PC-9 (cell line): Measurements from ENCODE around the gene THADA.

Experiments
- EZH2 ChIP-seq: fragments of 200-600 bp; sonication (generic); IDR thresholded peaks from 2 replicates; pipeline ENCODE4 v1.8.0; 2017; ENCODE audit warnings: antibody characterized with exemption, low read depth
- TF ChIP-seq, protein P1 (sequence below): fragments of 200-600 bp; sonication (generic); conservative IDR thresholded peaks from 2 replicates; pipeline ENCODE4 v1.6.1; 2017; ENCODE audit warnings: mixed run types, antibody characterized with exemption, mild to moderate bottlenecking, moderate library complexity

DNA sequence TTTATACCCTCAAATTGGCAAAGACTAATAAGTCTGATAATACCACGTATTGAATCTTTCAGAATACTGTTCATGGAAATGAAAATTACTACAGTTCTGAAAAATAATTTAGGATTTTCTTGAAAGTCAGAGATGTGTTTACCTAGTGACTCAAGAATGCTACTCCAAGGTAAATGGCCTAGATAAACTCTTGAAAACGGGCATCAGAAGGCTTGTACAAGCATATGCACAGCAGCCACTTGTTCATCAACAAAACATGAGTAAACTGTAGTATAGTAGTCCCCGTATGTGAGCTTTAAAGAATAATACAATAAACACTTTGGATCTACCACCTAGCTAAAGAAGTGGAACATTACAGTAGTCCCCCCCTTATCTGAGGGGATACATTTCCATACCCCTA lies 157.5 kb downstream of the THADA start:
- TF ChIP-seq, protein P1, sequence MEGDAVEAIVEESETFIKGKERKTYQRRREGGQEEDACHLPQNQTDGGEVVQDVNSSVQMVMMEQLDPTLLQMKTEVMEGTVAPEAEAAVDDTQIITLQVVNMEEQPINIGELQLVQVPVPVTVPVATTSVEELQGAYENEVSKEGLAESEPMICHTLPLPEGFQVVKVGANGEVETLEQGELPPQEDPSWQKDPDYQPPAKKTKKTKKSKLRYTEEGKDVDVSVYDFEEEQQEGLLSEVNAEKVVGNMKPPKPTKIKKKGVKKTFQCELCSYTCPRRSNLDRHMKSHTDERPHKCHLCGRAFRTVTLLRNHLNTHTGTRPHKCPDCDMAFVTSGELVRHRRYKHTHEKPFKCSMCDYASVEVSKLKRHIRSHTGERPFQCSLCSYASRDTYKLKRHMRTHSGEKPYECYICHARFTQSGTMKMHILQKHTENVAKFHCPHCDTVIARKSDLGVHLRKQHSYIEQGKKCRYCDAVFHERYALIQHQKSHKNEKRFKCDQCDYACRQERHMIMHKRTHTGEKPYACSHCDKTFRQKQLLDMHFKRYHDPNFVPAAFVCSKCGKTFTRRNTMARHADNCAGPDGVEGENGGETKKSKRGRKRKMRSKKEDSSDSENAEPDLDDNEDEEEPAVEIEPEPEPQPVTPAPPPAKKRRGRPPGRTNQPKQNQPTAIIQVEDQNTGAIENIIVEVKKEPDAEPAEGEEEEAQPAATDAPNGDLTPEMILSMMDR: no peak
- no peak for TF ChIP-seq EZH2
